Chondrocyte (in vitro differentiated cells): ENCODE data around the gene CNNM4. TPM values are rescaled to one million over a fixed set of nuclear protein-coding genes. Genes with fewer than 3 reads are reported as not detected.

Experiments
- DNase-seq: peaks from one replicate; pipeline ENCODE4 v3.0.0; 2021; ENCODE audit warnings: mixed read lengths, low spot score
- H3K27ac Mint-ChIP-seq: one replicate; pipeline ENCODE4 v1.8.0; 2021; ENCODE audit warnings: mild to moderate bottlenecking, moderate library complexity, mixed read lengths; ENCODE audit not compliant: unreplicated experiment
- H3K27me3 Mint-ChIP-seq: 2 replicates; pipeline ENCODE4 v1.8.0; 2021; ENCODE audit warnings: low read depth, mixed read lengths
- H3K36me3 Mint-ChIP-seq: 2 replicates; pipeline ENCODE4 v1.8.0; 2021; ENCODE audit warnings: low read depth, mixed read lengths
- H3K4me1 Mint-ChIP-seq: 2 replicates; pipeline ENCODE4 v1.8.0; 2021; ENCODE audit warnings: low read depth, mild to moderate bottlenecking, mixed read lengths
- H3K4me3 Mint-ChIP-seq: one replicate; pipeline ENCODE4 v1.8.0; 2021; ENCODE audit warnings: mild to moderate bottlenecking, moderate library complexity, mixed read lengths; ENCODE audit not compliant: unreplicated experiment
- H3K9me3 Mint-ChIP-seq: 2 replicates; pipeline ENCODE4 v1.8.0; 2021; ENCODE audit warnings: low read depth, mixed read lengths
- total RNA-seq: library from RNA; stranded (reverse); gene quantifications from 3 replicates; pipeline ENCODE4 v1.2.1, GENCODE V29; 2021
- TF ChIP-seq, protein P1 (sequence below): fragments of 200-600 bp; sonication (generic); IDR thresholded peaks from 2 replicates; pipeline ENCODE4 v1.5.0; 2021; ENCODE audit warnings: antibody characterized with exemption, mild to moderate bottlenecking, moderate library complexity

CNNM4 gene
- total RNA-seq, 1 donor from 2014 or later: 7.6 TPM

DNA sequence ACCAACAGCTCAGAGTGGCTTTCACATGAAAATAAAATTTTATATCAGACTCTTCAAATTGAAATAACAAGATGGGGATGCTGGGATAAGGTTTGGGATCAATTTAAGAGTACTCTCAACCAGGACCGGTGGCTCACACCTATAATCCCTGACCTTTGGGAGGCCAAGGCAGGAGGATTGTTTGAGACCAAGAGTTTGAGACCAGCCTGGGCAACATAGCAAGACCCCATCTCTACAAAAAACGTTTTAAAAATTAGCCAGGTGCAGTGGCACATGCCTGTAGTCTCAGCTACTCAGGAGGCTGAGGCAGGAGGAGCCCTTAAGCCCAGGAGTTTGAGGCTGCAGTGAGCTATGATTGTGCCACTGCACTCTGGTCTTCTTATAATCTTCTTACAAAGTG, 23.5 kb upstream of the CNNM4 start:
- H3K4me1 Mint-ChIP-seq: peaks cover 26% of the 10 kb centered on the region
- H3K27me3 Mint-ChIP-seq: no peaks in the 10 kb centered on the region
- H3K9me3 Mint-ChIP-seq: no peaks in the 10 kb centered on the region
- H3K27ac Mint-ChIP-seq: no peak overlapping the region
- peaks cover 12% of the 10 kb centered on the region for H3K36me3 Mint-ChIP-seq
- DNase-seq: no peak
- TF ChIP-seq, protein P1, sequence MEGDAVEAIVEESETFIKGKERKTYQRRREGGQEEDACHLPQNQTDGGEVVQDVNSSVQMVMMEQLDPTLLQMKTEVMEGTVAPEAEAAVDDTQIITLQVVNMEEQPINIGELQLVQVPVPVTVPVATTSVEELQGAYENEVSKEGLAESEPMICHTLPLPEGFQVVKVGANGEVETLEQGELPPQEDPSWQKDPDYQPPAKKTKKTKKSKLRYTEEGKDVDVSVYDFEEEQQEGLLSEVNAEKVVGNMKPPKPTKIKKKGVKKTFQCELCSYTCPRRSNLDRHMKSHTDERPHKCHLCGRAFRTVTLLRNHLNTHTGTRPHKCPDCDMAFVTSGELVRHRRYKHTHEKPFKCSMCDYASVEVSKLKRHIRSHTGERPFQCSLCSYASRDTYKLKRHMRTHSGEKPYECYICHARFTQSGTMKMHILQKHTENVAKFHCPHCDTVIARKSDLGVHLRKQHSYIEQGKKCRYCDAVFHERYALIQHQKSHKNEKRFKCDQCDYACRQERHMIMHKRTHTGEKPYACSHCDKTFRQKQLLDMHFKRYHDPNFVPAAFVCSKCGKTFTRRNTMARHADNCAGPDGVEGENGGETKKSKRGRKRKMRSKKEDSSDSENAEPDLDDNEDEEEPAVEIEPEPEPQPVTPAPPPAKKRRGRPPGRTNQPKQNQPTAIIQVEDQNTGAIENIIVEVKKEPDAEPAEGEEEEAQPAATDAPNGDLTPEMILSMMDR: no peak
- H3K4me3 Mint-ChIP-seq: no peak overlapping the region

DNA sequence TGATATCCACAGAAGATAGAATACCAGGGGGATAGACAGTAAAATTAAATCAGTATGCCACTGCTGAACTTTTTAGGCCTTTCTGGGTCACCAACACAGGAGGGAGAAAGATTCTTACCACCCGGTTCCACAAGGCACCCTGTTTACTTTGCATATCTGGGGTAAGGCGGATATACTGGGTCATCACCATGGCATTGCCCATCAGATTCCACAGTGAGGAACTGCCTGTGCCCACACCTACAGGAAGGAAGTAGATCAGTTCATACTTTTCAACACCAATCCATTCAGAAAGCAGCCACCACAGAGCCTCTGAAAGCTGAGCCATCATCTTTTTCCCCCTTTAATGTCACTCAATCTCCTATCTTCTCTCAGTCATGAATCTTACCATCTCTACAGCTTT, 22.9 kb upstream of the CNNM4 start:
- Mint-ChIP-seq H3K27ac (no peak overlapping the region), H3K36me3 (peaks cover 11% of the 10 kb centered on the region), H3K9me3 (no peaks in the 10 kb centered on the region), H3K4me1 (peaks cover 26% of the 10 kb centered on the region), H3K27me3 (no peaks in the 10 kb centered on the region), H3K4me3 (no peak overlapping the region)
- TF ChIP-seq, protein P1: no peak
- no peak for DNase-seq

DNA sequence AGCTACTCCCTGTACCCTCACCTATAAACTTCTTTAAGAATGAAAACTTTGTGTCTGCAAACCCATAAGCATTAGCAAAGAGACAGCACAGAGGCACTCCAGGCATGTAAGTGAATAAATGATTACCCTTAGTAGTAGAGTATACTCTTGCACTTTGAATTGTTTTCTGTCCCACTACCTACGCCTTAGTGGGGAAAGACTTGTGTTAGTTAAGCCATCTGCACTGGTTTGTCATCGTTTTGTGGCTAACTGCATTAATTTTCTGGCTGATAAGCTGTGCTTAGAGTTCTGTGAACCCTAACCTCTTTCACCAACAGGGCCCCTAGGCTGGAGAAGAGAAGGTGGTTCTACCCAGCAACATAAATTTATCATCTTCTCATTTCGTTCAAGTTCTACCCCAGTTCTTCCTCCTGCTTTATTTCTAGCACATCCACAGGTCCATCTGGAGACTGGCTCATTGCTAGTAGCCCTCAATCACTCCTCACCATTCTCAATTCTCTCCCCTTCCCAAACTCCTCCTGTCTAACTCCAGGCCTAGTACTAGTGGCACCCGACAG, 21.5 kb upstream of the CNNM4 start:
- H3K4me3 Mint-ChIP-seq: peak overlapping the region; percentile 100
- H3K27me3 Mint-ChIP-seq: no peaks in the 10 kb centered on the region
- peaks cover 26% of the 10 kb centered on the region for H3K4me1 Mint-ChIP-seq
- H3K9me3 Mint-ChIP-seq: no peaks in the 10 kb centered on the region
- H3K27ac Mint-ChIP-seq: peak overlapping the region; percentile 98
- H3K36me3 Mint-ChIP-seq: peaks cover 5% of the 10 kb centered on the region
- TF ChIP-seq, protein P1: no peak
- no peak for DNase-seq

DNA sequence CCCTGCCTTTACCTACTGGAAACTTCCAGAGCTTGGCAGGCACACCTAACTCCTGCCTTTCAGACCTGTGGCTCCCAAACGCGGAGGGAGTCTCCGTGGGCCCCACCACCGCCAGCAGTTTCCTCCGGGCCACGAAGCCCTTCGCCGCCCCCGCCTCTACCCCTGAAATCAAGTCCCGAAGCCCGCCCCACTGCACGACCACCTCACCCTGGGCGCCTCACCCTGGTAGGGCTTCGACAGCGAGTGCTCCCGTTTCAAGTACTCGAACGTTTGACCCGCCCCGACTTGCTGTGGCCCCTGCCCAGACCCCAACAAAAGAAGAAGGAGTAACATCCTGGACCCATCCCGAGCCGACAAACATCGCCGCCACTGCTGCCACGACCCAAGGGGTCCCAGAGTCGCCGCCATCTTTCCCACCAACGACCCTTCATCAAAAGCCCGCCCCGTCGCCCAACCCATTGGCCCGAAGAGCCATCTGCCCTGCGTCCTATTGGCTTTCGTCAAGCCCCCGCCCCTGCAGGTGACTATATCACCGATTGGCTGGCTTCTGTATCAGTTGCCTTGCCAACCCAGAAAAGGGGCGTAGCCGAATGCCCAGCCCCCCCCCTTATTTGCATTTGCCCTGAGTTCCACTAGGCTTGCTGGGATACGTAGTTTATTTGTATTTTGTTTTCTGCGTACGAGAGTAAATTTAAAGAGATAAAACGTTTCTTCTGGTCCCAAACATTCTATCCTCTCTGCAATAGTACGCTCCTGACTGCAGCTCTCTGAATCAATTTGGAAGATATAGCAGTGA, 20.9 kb upstream of the CNNM4 start, which contains the start of gene LMAN2L:
Gene LMAN2L (minus strand): TSS at position 432 of the 796 bp plus-strand sequence. CDS start 24 bp downstream, at position 408.
- H3K4me1 Mint-ChIP-seq: peaks cover 26% of the 10 kb centered on the region
- peak within 1 kb of the TSS; percentile 98 for H3K27ac Mint-ChIP-seq
- H3K9me3 Mint-ChIP-seq: no peaks in the 10 kb centered on the region
- TF ChIP-seq, protein P1: peak; percentile 49
- peak; percentile 99 for DNase-seq
- peaks cover 1% of the 10 kb centered on the region for H3K27me3 Mint-ChIP-seq
- peaks cover 3% of the 10 kb centered on the region for H3K36me3 Mint-ChIP-seq
- peak within 1 kb of the TSS; percentile 100 for H3K4me3 Mint-ChIP-seq

DNA sequence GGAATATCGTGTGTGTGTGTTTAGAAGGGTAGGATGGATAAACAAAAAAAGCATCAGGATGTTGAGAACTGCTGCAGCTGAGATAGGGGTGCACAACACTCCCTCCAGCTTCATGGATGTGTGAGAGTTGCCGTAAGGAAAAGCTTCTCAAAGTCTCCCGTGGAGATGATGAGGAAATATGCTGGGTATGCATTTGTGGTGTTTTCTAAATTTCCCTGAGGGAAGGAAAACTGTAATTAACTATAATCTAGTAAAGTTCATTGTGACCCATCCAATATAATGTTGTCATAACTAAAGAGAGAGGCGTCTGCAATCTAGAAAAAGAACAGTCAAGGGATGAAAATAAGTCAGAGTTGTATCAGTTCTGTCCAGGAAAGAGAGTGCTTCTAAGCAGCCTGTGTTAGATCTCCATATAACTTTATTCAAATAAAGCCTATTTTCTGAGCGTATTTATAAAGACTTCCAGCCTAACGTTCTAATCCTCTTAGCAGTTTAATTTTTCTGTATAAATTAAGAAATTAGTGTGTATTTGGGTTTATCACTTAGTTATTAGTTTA, 13.6 kb upstream of the CNNM4 start:
- no peak for DNase-seq
- no peak overlapping the region for H3K4me3 Mint-ChIP-seq

More for the DNA sequence above, 13.6 kb upstream of the CNNM4 start:
- peaks cover 1% of the 10 kb centered on the region for H3K27me3 Mint-ChIP-seq
- no peaks in the 10 kb centered on the region for H3K9me3 Mint-ChIP-seq
- peaks cover 6% of the 10 kb centered on the region for H3K4me1 Mint-ChIP-seq
- no peaks in the 10 kb centered on the region for H3K36me3 Mint-ChIP-seq
- H3K27ac Mint-ChIP-seq: no peak overlapping the region
- TF ChIP-seq, protein P1: no peak
